Suppressor macrophage treated with lipopolysaccharide for 4 hours (primary cell): Measurements from ENCODE around the gene RANBP10.
A peak's percentile ranks its signal among the peaks of the same experiment; 100 is the strongest.

Experiments used
- DNase-seq: peaks from one replicate; pipeline ENCODE4 v3.0.0-alpha.2; 2020

RANBP10 gene

GRCh38 chr16:67673712-67674580, 132.4 kb downstream of the RANBP10 start:
- DNase-seq = peak; percentile 85
